ENCODE measurements around the gene CERK. TPM values are rescaled to one million over a fixed set of nuclear protein-coding genes. Genes with fewer than 3 reads are reported as not detected.
"Not testable (repeated sequence)": the region's sequence is repeated elsewhere in the genome, so short reads cannot be mapped to it uniquely, and the experiment has no call there.

The CERK gene
- total RNA-seq: 87.2 and 94.3 TPM in 2 replicates

DNA sequence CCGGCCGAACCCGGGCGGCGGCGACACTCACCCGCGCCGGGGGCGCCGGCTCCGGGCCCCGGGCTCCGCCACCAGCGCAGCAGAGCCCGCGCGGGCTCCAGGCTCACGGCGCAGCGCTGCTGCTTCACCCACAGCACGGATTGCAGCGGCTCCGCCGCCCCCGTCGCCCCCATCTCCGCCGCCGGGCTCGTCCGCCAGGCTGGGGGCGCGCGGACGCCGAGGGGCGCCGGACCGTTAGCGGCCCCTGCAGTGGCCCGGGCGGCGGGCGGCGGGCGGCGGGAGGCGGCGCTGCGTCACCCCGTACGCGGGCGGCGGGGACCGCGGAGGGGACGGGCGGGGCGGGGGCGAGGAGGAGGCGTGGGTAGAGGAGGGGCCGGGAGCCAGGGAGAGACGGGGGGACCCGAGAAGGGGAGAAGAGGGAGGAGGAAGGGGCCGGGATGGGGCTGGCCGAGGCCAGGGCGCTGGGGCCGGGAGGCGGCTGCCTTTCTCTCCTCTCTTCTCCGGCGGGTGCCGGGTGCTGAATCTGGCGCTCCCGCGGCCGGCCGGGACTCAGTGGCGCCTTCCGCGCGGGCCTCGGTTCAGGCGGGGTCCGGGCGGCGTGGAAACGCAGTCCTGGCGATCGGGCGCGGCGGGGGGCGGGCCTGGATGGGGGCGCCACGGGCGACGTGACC lies at the start of gene CERK:
TSS of gene CERK (minus strand) at position 277 of the 671 bp plus-strand sequence. CDS start at position 173, 104 bp downstream.
- no peak for DNase-seq (ENCODE audit: extremely low read depth, low read depth, low spot score)

DNA sequence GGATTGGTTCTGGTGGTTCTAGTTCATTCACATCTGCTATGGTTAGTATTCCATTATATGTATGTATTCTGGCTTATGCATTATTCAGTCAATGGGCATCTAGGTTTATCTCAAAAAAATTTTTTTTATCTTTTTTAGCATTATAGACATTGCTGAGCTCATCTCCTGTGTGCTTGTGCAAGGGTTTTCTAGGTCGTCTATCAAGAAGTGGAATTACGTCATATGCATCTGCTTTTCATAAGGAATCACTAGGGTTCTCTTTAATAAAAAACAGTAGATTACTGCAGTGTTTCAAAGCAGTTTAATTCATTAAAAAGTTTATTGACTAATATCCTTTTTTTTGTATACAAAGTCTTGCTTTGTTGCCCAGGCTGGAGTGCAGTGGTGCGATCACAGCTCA lies 45.7 kb upstream of the CERK start:
- DNase-seq (ENCODE audit: extremely low read depth, low read depth, low spot score): no peak

- DNase-seq (ENCODE audit: extremely low read depth, low read depth, low spot score): not testable (repeated sequence)
Observed at GRCh38 chr22:46782200-46782599, 44.1 kb upstream of the CERK start.

DNA sequence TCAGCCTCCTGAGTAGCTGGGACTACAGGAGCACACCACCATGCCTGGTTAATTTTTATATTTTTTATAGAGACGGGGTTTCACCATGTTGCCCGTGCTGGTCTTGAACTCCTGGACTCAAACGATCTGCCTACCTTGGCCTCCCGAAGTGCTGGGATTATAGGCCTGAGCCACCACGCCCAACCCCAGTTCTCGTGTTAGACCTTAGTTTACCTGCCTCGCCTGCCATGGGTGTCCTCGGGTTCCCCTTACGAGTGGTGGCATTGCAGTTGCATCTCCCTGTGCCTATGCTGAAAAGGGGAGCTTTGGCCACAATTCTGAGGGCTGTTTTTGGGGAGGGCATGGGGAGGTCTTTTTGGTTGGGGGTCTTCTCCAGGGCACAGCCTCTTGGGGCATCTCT lies 43.2 kb upstream of the CERK start:
- DNase-seq (ENCODE audit: extremely low read depth, low read depth, low spot score): no peak

DNA sequence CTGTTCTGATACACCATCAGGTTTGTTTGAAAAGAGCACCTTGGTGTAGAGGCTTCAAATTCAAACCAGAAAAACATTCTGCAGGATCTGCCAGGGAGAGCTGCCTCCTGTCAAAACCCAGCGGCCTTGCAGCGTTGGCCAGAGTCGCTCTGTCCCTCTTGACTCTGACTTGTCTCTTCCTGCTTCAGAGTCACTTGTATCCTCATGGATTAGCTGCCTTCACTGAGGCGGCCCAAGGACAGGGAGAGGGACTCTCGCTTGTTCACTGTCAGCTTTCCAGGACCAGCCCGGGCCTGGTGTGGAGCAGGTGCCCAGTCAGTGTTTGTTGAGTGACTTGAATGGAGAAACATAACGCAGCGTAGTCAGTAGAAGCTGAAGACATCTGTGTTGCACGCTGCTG lies 42.4 kb upstream of the CERK start:
- no peak for DNase-seq (ENCODE audit: extremely low read depth, low read depth, low spot score)

GRCh38 chr22:46779651-46780050 lies 41.6 kb upstream of the CERK start:
- no peak for DNase-seq (ENCODE audit: extremely low read depth, low read depth, low spot score)

DNA sequence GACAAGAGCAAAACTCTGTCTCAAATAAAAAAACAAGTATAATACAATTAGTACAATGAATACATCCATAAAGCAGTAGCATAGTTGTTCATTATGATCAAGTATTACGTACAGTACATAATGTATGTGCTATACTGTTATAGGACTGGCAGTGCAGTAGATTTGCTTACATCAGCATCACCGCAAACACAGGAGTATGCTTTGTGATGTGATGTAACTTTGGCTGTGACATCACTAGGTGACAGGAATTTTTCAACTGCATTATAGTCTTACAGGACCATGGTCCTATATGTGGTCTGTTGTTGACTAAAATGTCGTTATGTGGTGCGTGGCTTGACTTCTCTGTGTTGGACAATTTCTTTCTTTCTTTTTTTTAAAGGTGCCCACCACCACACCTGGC lies 41.0 kb upstream of the CERK start:
- DNase-seq (ENCODE audit: extremely low read depth, low read depth, low spot score): no peak

DNA sequence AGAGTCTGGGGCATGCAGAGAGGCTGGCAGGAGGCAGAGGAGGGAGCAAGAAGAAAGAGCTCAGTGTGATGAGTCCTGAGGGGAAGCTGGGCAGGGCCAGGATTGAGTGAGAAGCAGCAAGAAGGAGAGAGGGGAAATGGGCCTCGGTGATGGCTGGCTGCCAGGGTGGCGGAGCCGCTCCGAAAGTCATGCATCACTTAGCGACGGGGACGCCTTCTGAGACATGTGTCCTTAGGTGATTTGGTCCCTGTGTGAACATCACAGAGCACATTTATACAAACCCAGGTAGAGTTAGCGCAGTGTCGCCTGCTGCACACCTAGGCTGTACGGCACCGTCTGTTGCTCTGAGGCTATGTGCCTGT lies 39.5 kb upstream of the CERK start:
- no peak for DNase-seq (ENCODE audit: extremely low read depth, low read depth, low spot score)

- no peak for DNase-seq (ENCODE audit: extremely low read depth, low read depth, low spot score)
Observed at GRCh38 chr22:46776876-46777608, 39.0 kb upstream of the CERK start.

DNA sequence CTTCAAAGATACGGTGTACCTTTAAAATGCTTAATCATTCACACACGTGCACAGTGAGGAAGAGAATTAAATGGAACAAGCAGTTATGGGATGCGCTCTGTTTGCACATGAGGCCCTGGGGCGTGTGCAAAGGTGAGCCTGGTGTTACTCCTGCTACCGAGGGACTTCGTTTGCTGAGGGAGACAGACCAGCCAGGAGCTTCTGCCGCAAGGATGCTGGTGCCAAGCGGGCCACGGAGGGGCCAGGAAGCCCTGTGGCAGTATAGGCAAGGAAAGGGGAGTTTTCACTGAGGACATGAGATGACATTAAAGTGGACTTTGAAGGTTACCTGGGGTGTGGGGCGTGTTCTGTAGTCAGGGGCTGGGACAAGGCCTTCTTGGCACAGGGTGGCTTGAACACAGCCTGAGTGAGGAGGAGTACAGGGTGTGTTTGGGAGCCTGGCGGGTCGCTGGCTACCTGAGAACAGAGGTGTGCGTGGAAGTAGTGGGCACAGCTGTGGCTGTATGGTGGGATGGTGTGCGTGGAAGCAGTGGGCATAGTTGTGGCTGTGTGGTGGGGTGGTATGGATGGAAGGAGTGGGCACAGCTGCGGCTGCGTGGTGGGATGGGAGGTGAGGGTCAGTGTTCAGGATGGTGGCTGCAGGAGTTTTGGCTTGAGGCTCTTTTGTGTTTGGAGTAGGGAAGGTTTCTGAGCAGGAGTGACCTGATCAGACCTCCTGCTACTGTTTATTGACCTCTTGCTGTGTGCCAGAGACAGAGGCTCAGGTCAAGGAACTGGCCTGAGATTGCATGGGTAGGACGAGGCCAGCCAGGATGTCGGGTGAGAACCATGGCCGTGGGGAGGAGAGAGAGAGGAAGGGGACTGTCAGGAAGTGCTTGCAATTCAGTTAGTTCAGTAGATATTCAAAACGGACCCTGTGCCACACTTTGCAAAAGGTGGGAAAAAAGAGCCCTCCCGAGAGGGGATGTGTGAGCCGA lies 38.1 kb upstream of the CERK start:
- no peak for DNase-seq (ENCODE audit: extremely low read depth, low read depth, low spot score)

DNA sequence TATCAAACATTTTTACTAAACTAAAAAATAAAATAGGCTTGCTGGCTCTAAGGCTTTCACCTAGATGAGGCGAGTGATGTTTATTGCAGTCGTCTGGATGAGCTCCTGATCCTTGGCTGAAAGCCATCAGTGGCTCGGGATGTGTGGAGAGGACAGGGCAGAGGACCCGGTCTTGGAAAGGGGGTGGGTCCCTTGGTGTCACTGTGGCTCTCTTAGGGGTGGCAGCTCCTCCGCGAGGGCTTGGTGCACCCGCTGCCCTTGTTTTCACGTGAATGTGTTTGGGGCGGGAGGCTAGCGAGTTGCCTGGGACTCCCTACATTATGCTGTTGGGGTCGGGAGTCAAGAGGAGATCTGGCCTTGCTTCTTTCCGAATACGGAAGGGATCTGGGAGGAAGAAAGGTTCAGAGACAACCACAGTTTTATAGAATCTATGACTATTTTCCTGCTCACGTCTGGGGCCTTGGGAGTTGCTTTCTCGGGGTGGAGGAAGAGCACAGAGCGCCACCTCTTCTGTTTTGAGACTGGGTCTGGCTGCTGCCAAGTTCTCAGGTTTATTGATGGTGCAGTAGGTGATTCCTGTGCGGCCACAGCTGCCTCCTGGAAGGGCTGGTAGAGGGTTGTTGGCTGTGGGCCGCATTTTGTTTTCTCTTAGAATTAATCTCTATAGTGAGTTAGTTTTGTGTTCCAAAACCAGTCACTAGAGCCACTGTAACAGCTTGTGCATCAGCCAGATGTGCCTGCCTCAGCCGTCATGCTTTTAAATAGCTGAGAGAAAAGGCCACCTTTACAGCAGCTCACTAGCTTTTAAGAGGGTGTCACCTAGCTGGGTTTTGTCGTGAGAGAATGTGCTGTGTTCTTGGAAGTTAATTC lies 37.2 kb upstream of the CERK start:
- no peak for DNase-seq (ENCODE audit: extremely low read depth, low read depth, low spot score)

GRCh38 chr22:46774253-46774979 lies 36.4 kb upstream of the CERK start:
- no peak for DNase-seq (ENCODE audit: extremely low read depth, low read depth, low spot score)

DNA sequence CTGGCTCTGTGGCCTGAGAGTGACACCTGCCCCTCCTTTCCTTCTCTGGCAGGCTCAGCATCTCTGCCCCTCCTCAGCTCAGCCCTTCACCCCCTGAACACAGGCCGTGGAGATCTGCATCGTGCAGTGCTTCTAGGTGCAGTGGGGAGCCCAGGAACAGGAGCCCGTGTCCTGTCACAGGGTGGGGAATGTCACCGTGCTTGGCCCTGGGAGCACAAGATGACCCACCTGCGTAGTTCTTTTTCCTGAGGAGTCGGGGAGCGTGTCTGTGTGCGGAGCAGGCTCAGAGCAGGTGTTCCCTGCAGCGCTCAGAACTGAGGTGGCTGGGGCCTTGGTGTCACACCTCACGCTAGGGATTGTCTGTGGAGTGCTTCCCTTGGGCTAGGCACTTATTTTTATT lies 35.0 kb upstream of the CERK start:
- no peak for DNase-seq (ENCODE audit: extremely low read depth, low read depth, low spot score)

GRCh38 chr22:46770726-46771125 lies 32.7 kb upstream of the CERK start:
- no peak for DNase-seq (ENCODE audit: extremely low read depth, low read depth, low spot score)

GRCh38 chr22:46770151-46770641 lies 32.1 kb upstream of the CERK start:
- no peak for DNase-seq (ENCODE audit: extremely low read depth, low read depth, low spot score)

- no peak for DNase-seq (ENCODE audit: extremely low read depth, low read depth, low spot score)
Observed at GRCh38 chr22:46769706-46770105, 31.7 kb upstream of the CERK start.

- DNase-seq (ENCODE audit: extremely low read depth, low read depth, low spot score): no peak
Observed at GRCh38 chr22:46769191-46769675, 31.2 kb upstream of the CERK start.

DNA sequence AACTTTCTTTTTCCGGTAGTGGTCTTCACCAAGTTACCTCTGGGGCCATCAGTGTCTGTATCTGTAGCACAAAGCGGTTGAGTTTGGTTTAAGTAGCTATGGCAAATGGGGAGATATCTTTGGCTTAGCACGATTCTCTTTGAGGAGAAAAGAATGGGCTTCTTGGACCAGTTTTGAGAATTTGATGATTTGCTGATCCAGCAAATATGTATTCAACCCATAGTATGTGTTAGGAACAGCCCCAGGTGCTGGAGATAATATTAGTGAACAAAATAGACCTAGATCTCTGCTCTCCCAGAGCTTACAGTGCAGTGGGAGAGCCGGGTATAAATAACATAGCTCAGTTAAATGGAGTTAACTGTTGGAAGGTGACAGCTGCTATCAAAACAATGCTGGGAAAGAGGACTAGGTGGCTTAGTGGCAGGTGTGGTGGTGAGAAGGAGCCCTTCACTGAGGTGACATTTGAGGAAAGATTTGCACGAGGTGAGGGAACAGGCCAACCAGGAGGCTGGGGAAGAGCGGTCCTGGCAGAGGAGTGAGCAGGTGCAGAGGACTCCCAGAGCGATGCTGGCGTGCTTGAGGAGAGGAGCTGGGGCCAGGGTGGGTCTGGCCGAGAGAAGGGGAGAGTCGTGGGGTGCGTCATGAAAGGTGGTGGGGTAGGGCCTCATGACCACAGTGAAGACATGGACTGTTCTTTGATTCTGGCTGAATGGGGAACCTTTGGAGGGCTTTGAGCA lies 29.4 kb upstream of the CERK start:
- DNase-seq (ENCODE audit: extremely low read depth, low read depth, low spot score): no peak

- no peak for DNase-seq (ENCODE audit: extremely low read depth, low read depth, low spot score)
Observed at GRCh38 chr22:46766611-46767010, 28.6 kb upstream of the CERK start.

All from glomerular endothelial cell (primary cell).